Measurements from ENCODE around the gene YIPF4.
"Not testable (repeated sequence)": the region's sequence is repeated elsewhere in the genome, so short reads cannot be mapped to it uniquely, and the experiment has no call there.

Gene YIPF4

GRCh38 chr2:32289165-32289999 is 11.7 kb downstream of the YIPF4 start:
- DNase-seq (ENCODE audit: low spot score): no peak

GRCh38 chr2:32290000-32290339 is 12.3 kb downstream of the YIPF4 start:
- DNase-seq (ENCODE audit: low spot score): no peak

- DNase-seq (ENCODE audit: low spot score): no peak
Observed at GRCh38 chr2:32291746-32292145, 14.0 kb downstream of the YIPF4 start.

GRCh38 chr2:32293493-32293892 is 15.8 kb downstream of the YIPF4 start:
- not testable (repeated sequence) for DNase-seq (ENCODE audit: low spot score)

- not testable (repeated sequence) for DNase-seq (ENCODE audit: low spot score)
Observed at GRCh38 chr2:32293966-32294562, 16.4 kb downstream of the YIPF4 start.

GRCh38 chr2:32310577-32310976 is 32.9 kb downstream of the YIPF4 start:
- no peak for DNase-seq (ENCODE audit: low spot score)

- no peak for DNase-seq (ENCODE audit: low spot score)
Observed at GRCh38 chr2:32314886-32315285, 37.2 kb downstream of the YIPF4 start.

- DNase-seq (ENCODE audit: low spot score): not testable (repeated sequence)
Observed at GRCh38 chr2:32328679-32329078, 51.0 kb downstream of the YIPF4 start.

- DNase-seq (ENCODE audit: low spot score): not testable (repeated sequence)
Observed at GRCh38 chr2:32329180-32329980, 51.7 kb downstream of the YIPF4 start.

GRCh38 chr2:32330136-32330535 is 52.4 kb downstream of the YIPF4 start:
- no peak for DNase-seq (ENCODE audit: low spot score)

- DNase-seq (ENCODE audit: low spot score): no peak
Observed at GRCh38 chr2:32342801-32343200, 65.1 kb downstream of the YIPF4 start.

- DNase-seq (ENCODE audit: low spot score): not testable (repeated sequence)
Observed at GRCh38 chr2:32350797-32351196, 73.1 kb downstream of the YIPF4 start.

GRCh38 chr2:32355976-32356680 is 78.4 kb downstream of the YIPF4 start:
- no peak for DNase-seq (ENCODE audit: low spot score)

- DNase-seq (ENCODE audit: low spot score): peak; percentile 95
Observed at GRCh38 chr2:32356681-32357317, 79.1 kb downstream of the YIPF4 start, which contains the start of gene BIRC6. BIRC6 (plus strand) TSS chr2:32357023; CDS start chr2:32357162, 139 bp downstream.

GRCh38 chr2:32357318-32358110 is 79.8 kb downstream of the YIPF4 start:
- no peak for DNase-seq (ENCODE audit: low spot score)

- no peak for DNase-seq (ENCODE audit: low spot score)
Observed at GRCh38 chr2:32358111-32358482, 80.4 kb downstream of the YIPF4 start.

GRCh38 chr2:32360416-32360815 is 82.7 kb downstream of the YIPF4 start:
- no peak for DNase-seq (ENCODE audit: low spot score)

GRCh38 chr2:32362997-32363396 is 85.3 kb downstream of the YIPF4 start:
- DNase-seq (ENCODE audit: low spot score): not testable (repeated sequence)

GRCh38 chr2:32363597-32363996 is 85.9 kb downstream of the YIPF4 start:
- no peak for DNase-seq (ENCODE audit: low spot score)

GRCh38 chr2:32364290-32364689 is 86.6 kb downstream of the YIPF4 start:
- DNase-seq (ENCODE audit: low spot score): not testable (repeated sequence)

GRCh38 chr2:32365679-32366078 is 88.0 kb downstream of the YIPF4 start:
- not testable (repeated sequence) for DNase-seq (ENCODE audit: low spot score)
